SK-N-SH (cell line): ENCODE results near the gene CKS1B. TPM values are rescaled to one million over a fixed set of nuclear protein-coding genes. Genes with fewer than 3 reads are reported as not detected.

Experiments
- CTCF ChIA-PET: fragments of 300-600, 350-600 bp; formaldehyde crosslinking; extraction: SDS; loops from one replicate; lab custom pipeline; 2021; lab: Yijun Ruan, JAX
- POLR2A ChIA-PET: fragments of 350-600 bp; sonication (Branson Sonifier 250); formaldehyde crosslinking; extraction: SDS; loops from one replicate; lab custom pipeline; 2020; ENCODE audit warnings: antibody characterized with exemption, inconsistent platforms; lab: Yijun Ruan, JAX
- DNase-seq: peaks from one replicate; pipeline ENCODE4 v3.0.0; 2012
- H2AFZ ChIP-seq: fragments of 200-600 bp; sonication (generic); 2 replicates; pipeline ENCODE4 v1.8.1; 2016; ENCODE audit warnings: antibody characterized with exemption, mild to moderate bottlenecking, low read depth
- H3F3A ChIP-seq: fragments of 200-600 bp; sonication (generic); replicated peaks from 2 replicates; pipeline ENCODE3; 2016; ENCODE audit warnings: antibody characterized with exemption, mild to moderate bottlenecking; ENCODE audit not compliant: insufficient read depth
- H3K27ac ChIP-seq, 2 experiments: fragments of 200-500 bp in 1 of 2; fragments of 200-600 bp in 1 of 2; sonication (Bioruptor generic) in 1 of 2; sonication (generic), shearing (Covaris generic) in 1 of 2; 2 replicates each; pipeline versions ENCODE4 v1.5.1 to v1.6.1; 2014 to 2016; ENCODE audit warnings: low read depth in 2 of 2, inconsistent platforms in 1 of 2, low read length in 1 of 2, mild to moderate bottlenecking in 1 of 2, mixed read lengths in 1 of 2
- H3K27me3 ChIP-seq: fragments of 200-600 bp; sonication (generic), shearing (Covaris generic); 2 replicates; pipeline ENCODE4 v1.6.1; 2016; ENCODE audit warnings: mixed run types; ENCODE audit not compliant: insufficient read depth
- H3K36me3 ChIP-seq, 2 experiments: fragments of 200-500 bp in 1 of 2; fragments of 200-600 bp in 1 of 2; sonication (Bioruptor generic) in 1 of 2; sonication (generic) in 1 of 2; replicated peaks in 1 of 2; 2 replicates each; pipeline versions ENCODE3 to v1.5.1; 2014 to 2016; ENCODE audit warnings: low read length in 1 of 2, mild to moderate bottlenecking in 1 of 2; ENCODE audit not compliant: insufficient read depth in 2 of 2, control insufficient read depth in 1 of 2
- H3K4me1 ChIP-seq, 2 experiments: fragments of 200-500 bp in 1 of 2; fragments of 200-600 bp in 1 of 2; sonication (Bioruptor generic) in 1 of 2; sonication (generic), shearing (Covaris generic) in 1 of 2; 2 replicates each; pipeline versions ENCODE4 v1.5.1 to v1.6.1; 2014 to 2016; ENCODE audit warnings: low read depth in 1 of 2, low read length in 1 of 2, mixed run types in 1 of 2; ENCODE audit not compliant: insufficient read depth in 2 of 2, control insufficient read depth in 1 of 2
- H3K4me2 ChIP-seq: fragments of 200-600 bp; sonication (generic), shearing (Covaris generic); 2 replicates; pipeline ENCODE4 v1.6.1; 2017; ENCODE audit warnings: mixed run types
- H3K4me3 ChIP-seq, 2 experiments: fragments of 200-500 bp in 1 of 2; fragments of 200-600 bp in 1 of 2; sonication (Bioruptor generic) in 1 of 2; sonication (generic), shearing (Covaris generic) in 1 of 2; 2 replicates each; pipeline versions ENCODE4 v1.5.1 to v1.8.1; 2014 to 2016; ENCODE audit warnings: low read depth in 2 of 2, inconsistent platforms in 1 of 2, low read length in 1 of 2, mild to moderate bottlenecking in 1 of 2, mixed read lengths in 1 of 2, moderate library complexity in 1 of 2
- H3K79me2 ChIP-seq: fragments of 200-600 bp; sonication (generic); 2 replicates; pipeline ENCODE4 v1.8.1; 2017; ENCODE audit warnings: mild to moderate bottlenecking; ENCODE audit not compliant: insufficient read depth
- H3K9ac ChIP-seq: fragments of 200-600 bp; sonication (generic); 2 replicates; pipeline ENCODE4 v1.6.1; 2017; ENCODE audit warnings: mixed run types
- H3K9me2 ChIP-seq: fragments of 200-600 bp; sonication (generic); 2 replicates; pipeline ENCODE4 v1.6.1; 2017; ENCODE audit warnings: mixed run types
- H3K9me3 ChIP-seq: fragments of 200-600 bp; sonication (generic); 2 replicates; pipeline ENCODE4 v1.6.1; 2017; ENCODE audit warnings: mixed run types, mild to moderate bottlenecking, moderate library complexity
- H4K20me1 ChIP-seq: fragments of 200-600 bp; sonication (generic); 2 replicates; pipeline ENCODE4 v1.6.1; 2017; ENCODE audit warnings: mild to moderate bottlenecking, mixed run types; ENCODE audit not compliant: insufficient read depth
- CHD2 ChIP-seq: fragments of 150-350 bp; IDR thresholded peaks from 2 replicates; pipeline ENCODE4 v1.6.1; 2018; ENCODE audit warnings: low read length; ENCODE audit not compliant: partially characterized antibody
- ELF1 ChIP-seq: IDR thresholded peaks from 2 replicates; pipeline ENCODE4 v1.4.0; 2012
- FOSL2 ChIP-seq: IDR thresholded peaks from 2 replicates; pipeline ENCODE4 v1.4.0; 2012; ENCODE audit warnings: low read depth, mild to moderate bottlenecking, moderate library complexity, borderline replicate concordance
- FOXM1 ChIP-seq: IDR thresholded peaks from 2 replicates; pipeline ENCODE4 v1.4.0; 2012; ENCODE audit warnings: low read depth, mild to moderate bottlenecking
- GABPA ChIP-seq: IDR thresholded peaks from 2 replicates; pipeline ENCODE4 v1.4.0; 2012; ENCODE audit warnings: low read depth, mild to moderate bottlenecking
- JUND ChIP-seq: IDR thresholded peaks from 2 replicates; pipeline ENCODE4 v1.4.0; 2012
- MXI1 ChIP-seq: IDR thresholded peaks from 2 replicates; pipeline ENCODE4 v1.6.1; 2012; ENCODE audit warnings: mild to moderate bottlenecking, low read depth, low read length, improper control_type of control experiment
- POLR2AphosphoS5 ChIP-seq: IDR thresholded peaks from 2 replicates; pipeline ENCODE4 v1.6.1; 2012; ENCODE audit warnings: low read depth, low read length
- RXRA ChIP-seq: IDR thresholded peaks from 2 replicates; pipeline ENCODE4 v1.4.0; 2012; ENCODE audit warnings: low read depth, mild to moderate bottlenecking, borderline replicate concordance
- SIN3A ChIP-seq: IDR thresholded peaks from 2 replicates; pipeline ENCODE4 v1.6.1; 2012; ENCODE audit warnings: low read depth, mild to moderate bottlenecking, low read length, moderate library complexity, borderline replicate concordance
- SMC3 ChIP-seq: IDR thresholded peaks from 2 replicates; pipeline ENCODE4 v1.6.1; 2012; ENCODE audit warnings: low read depth, low read length, improper control_type of control experiment
- TCF12 ChIP-seq: IDR thresholded peaks from 2 replicates; pipeline ENCODE4 v1.4.0; 2012
- USF2 ChIP-seq: fragments of 150-350 bp; IDR thresholded peaks from 2 replicates; pipeline ENCODE4 v1.6.1; 2017; ENCODE audit warnings: antibody characterized with exemption, low read length, low read depth, borderline replicate concordance
- YY1 ChIP-seq: IDR thresholded peaks from 2 replicates; pipeline ENCODE4 v1.4.0; 2012; ENCODE audit warnings: low read depth, mild to moderate bottlenecking
- WGBS: methylation state at CpG from one replicate; pipeline ENCODE4 v1.1.6; 2017; ENCODE audit warnings: low lambda C conversion rate; 5-methylcytosine and 5-hydroxymethylcytosine counted together
- polyA plus RNA-seq, 3 experiments: library from polyadenylated mRNA; depleted of rRNA; stranded (reverse); fragments of >200 nt; gene quantifications; 2 replicates each; pipeline ENCODE4 v1.2.3, GENCODE V29; 2012
- TF ChIP-seq, protein P1 (sequence below): IDR thresholded peaks from 2 replicates; pipeline ENCODE4; 2012
- TF ChIP-seq, protein P2 (sequence below): IDR thresholded peaks from 2 replicates; pipeline ENCODE4 v1.4.0; 2012; ENCODE audit warnings: low read depth
- TF ChIP-seq, protein P3 (sequence below): IDR thresholded peaks from 2 replicates; pipeline ENCODE4 v1.6.1; 2012; ENCODE audit warnings: mild to moderate bottlenecking, low read depth, low read length, moderate library complexity
- TF ChIP-seq, protein P4 (sequence below): IDR thresholded peaks from 2 replicates; pipeline ENCODE4 v1.4.0; 2012; ENCODE audit warnings: low read depth, borderline replicate concordance

CKS1B gene
- polyA plus RNA-seq, 1 of the 3 experiments (the other 2 are of a cell fraction), result 308 TPM

DNA sequence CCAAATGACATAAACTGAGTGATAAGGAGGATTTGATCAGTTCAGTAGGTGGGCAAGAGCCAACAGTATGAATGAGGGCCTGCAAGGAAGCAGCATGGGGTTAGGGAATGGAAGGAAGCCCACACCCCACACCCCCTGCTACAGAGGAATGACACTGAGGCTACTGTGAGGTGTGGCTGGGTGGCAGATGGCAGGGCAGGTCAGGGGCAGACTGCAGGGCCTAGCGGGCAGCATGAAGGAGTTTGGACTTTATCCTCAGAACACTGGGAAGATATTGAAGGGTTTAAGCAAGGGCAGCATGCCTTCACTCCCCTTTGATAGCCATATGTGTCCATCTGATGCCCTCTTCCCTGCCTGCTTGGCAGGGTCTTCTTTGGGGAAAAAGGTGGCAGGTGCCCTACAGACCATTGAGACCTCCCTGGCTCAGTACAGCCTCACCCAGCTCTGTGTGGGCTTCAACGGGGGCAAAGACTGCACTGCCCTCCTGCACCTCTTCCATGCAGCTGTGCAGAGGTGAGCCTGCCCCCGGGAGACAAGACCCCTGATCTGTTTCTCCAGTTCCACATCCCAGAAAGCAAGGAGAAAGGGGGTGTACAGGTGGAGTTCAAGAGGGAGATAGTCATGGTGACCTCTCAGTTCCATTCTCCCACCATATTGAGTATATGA lies 14.8 kb downstream of the CKS1B start (continued):
- TF ChIP-seq RXRA, result no peak
- TF ChIP-seq FOSL2, result no peak
- no peak for TF ChIP-seq TCF12
- TF ChIP-seq FOXM1, result no peak
- TF ChIP-seq, protein P1, sequence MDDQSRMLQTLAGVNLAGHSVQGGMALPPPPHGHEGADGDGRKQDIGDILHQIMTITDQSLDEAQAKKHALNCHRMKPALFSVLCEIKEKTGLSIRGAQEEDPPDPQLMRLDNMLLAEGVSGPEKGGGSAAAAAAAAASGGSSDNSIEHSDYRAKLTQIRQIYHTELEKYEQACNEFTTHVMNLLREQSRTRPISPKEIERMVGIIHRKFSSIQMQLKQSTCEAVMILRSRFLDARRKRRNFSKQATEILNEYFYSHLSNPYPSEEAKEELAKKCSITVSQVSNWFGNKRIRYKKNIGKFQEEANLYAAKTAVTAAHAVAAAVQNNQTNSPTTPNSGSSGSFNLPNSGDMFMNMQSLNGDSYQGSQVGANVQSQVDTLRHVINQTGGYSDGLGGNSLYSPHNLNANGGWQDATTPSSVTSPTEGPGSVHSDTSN, result no peak
- no peak for TF ChIP-seq USF2
- no peak for TF ChIP-seq JUND
- TF ChIP-seq SMC3, result no peak
- TF ChIP-seq, protein P2, sequence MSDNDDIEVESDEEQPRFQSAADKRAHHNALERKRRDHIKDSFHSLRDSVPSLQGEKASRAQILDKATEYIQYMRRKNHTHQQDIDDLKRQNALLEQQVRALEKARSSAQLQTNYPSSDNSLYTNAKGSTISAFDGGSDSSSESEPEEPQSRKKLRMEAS, result no peak
- no peak for TF ChIP-seq ELF1

DNA sequence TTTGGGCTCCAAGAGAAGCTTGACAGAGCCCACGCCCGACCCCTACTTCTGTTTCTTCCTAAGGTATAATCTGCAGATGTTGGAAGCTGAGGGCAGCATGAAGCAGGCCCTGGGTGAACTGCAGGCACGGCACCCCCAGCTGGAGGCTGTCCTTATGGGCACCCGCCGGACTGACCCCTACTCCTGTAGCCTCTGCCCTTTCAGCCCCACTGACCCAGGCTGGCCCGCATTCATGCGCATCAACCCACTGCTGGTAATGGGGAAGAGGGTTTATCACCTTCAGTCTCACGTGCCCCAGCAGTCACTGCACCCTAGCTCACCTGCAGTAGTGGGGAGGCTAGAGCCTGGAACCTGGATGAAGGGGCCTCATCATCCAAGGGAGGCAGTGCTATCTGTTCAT lies 15.8 kb downstream of the CKS1B start:
- H3F3A ChIP-seq, result no peaks in the 10 kb centered on the region
- no peak overlapping the region for H3K4me2 ChIP-seq
- TF ChIP-seq GABPA (no peak), POLR2AphosphoS5 (no peak), SIN3A (no peak), CHD2 (no peak), MXI1 (no peak), SMC3 (no peak), YY1 (no peak)
- TF ChIP-seq, protein P2, result no peak
- TF ChIP-seq, protein P3, sequence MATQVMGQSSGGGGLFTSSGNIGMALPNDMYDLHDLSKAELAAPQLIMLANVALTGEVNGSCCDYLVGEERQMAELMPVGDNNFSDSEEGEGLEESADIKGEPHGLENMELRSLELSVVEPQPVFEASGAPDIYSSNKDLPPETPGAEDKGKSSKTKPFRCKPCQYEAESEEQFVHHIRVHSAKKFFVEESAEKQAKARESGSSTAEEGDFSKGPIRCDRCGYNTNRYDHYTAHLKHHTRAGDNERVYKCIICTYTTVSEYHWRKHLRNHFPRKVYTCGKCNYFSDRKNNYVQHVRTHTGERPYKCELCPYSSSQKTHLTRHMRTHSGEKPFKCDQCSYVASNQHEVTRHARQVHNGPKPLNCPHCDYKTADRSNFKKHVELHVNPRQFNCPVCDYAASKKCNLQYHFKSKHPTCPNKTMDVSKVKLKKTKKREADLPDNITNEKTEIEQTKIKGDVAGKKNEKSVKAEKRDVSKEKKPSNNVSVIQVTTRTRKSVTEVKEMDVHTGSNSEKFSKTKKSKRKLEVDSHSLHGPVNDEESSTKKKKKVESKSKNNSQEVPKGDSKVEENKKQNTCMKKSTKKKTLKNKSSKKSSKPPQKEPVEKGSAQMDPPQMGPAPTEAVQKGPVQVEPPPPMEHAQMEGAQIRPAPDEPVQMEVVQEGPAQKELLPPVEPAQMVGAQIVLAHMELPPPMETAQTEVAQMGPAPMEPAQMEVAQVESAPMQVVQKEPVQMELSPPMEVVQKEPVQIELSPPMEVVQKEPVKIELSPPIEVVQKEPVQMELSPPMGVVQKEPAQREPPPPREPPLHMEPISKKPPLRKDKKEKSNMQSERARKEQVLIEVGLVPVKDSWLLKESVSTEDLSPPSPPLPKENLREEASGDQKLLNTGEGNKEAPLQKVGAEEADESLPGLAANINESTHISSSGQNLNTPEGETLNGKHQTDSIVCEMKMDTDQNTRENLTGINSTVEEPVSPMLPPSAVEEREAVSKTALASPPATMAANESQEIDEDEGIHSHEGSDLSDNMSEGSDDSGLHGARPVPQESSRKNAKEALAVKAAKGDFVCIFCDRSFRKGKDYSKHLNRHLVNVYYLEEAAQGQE, result no peak
- TF ChIP-seq, protein P4, sequence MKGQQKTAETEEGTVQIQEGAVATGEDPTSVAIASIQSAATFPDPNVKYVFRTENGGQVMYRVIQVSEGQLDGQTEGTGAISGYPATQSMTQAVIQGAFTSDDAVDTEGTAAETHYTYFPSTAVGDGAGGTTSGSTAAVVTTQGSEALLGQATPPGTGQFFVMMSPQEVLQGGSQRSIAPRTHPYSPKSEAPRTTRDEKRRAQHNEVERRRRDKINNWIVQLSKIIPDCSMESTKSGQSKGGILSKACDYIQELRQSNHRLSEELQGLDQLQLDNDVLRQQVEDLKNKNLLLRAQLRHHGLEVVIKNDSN, result no peak
- ChIA-PET POLR2A (interaction anchor here (1.4 kb wide), 1 partner anchor 12 kb away, joined by 4 read pairs; no protein-coding TSS in a partner anchor), CTCF (interaction anchor here (0.7 to 2.1 kb wide), 2 partner anchors 9 to 275 kb away, joined by 3 to 17 read pairs; no protein-coding TSS in a partner anchor)
- no peak overlapping the region for H3K4me3 ChIP-seq
- H3K4me1 ChIP-seq, result peaks cover 0 to 30% of the 10 kb centered on the region in 2 experiments; a peak in 2 of 4 replicates
- peak; percentile 1 for DNase-seq
- H3K79me2 ChIP-seq, result peaks cover 34% of the 10 kb centered on the region
- H3K27me3 ChIP-seq, result no peaks in the 10 kb centered on the region
- H3K9me2 ChIP-seq, result no peaks in the 10 kb centered on the region
- H3K36me3 ChIP-seq, result peaks cover 24 to 33% of the 10 kb centered on the region in 2 experiments
- no peak overlapping the region for H2AFZ ChIP-seq
- no peaks in the 10 kb centered on the region for H4K20me1 ChIP-seq
- no peak overlapping the region for H3K27ac ChIP-seq
- WGBS, result 97% methylated on average over 6 of the region's 8 CpGs
- no peak overlapping the region for H3K9ac ChIP-seq
- no peaks in the 10 kb centered on the region for H3K9me3 ChIP-seq
